ENCODE measurements around the gene TEAD4.

Gene TEAD4

DNA sequence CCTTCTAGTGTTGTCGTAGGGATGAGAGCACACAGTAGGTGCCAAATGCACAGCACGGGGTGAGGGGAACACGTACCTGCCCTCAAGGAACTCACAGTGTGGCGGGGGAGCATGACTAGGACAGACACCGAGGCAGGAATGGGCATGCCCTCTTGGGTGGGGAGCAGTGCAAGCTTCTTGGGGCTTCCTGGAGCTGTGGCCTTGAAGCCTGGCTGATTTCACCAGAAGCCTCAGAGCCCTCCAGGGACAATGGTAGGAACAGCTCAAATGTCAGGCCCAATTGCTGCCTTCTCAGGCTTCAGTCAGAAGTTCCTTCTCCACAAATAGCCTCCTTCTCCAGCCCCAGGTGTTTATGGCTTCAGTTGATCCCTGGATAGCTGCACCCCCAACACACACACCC is 43.4 kb downstream of the TEAD4 start:
- no peak for DNase-seq (ENCODE audit: low read depth, low spot score)

DNA sequence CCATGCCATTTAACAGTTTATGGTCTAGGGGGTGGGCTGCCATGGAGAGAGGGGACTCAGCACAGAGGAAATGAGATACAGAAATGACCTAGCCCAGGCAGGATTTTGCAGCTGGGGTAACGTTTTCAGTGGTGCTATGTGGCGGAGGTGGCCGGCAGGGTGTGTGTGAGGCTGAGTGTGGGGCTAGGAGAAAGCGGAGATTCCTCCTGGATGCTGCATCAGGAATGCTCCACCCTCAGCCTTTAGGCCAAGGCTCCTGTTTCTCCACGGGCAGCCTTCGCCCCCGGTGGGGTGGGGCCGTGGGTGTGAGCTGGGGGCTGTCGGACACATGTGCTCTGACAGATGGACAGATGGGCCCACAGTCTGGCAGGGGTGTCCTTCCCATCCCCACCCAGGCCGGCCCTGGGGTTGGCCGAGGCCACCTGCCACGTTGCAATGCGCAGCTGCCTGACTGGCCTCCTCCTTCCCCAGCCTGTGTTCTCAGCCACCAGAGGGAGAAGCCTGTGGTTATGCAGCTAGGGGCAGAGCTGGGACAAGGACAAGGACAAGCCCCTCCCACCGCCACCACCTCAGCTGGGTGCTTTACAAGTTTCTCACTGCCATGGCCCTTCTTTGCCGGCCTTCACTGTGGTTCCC is 44.3 kb downstream of the TEAD4 start:
- no peak for DNase-seq (ENCODE audit: low read depth, low spot score)

GRCh38 chr12:3004655-3005565 is 45.7 kb downstream of the TEAD4 start:
- DNase-seq (ENCODE audit: low read depth, low spot score): no peak

GRCh38 chr12:3005736-3006135 is 46.5 kb downstream of the TEAD4 start:
- DNase-seq (ENCODE audit: low read depth, low spot score): no peak

- DNase-seq (ENCODE audit: low read depth, low spot score): no peak
Observed at GRCh38 chr12:3009780-3010179, 50.6 kb downstream of the TEAD4 start.

GRCh38 chr12:3010214-3010930 is 51.2 kb downstream of the TEAD4 start:
- no peak for DNase-seq (ENCODE audit: low read depth, low spot score)

DNA sequence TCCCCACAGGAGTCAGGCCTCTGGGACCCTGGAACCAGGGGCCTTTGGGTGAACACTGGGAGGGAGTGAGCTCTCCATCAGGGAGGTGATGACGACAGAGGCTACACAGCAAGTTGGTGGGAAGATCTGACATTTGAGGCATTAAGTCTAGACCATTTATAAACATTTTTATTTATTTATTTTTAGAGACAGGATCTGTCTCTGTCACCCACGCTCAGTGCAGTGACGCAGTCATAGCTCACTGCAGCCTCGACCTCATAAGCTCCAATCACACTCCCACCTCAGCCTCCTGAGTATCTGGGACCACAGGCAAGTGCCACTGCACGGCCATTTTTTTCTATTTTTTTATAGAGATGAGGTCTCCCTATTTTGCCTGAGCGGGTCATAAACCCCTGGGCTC is 53.6 kb downstream of the TEAD4 start:
- no peak for DNase-seq (ENCODE audit: low read depth, low spot score)

DNA sequence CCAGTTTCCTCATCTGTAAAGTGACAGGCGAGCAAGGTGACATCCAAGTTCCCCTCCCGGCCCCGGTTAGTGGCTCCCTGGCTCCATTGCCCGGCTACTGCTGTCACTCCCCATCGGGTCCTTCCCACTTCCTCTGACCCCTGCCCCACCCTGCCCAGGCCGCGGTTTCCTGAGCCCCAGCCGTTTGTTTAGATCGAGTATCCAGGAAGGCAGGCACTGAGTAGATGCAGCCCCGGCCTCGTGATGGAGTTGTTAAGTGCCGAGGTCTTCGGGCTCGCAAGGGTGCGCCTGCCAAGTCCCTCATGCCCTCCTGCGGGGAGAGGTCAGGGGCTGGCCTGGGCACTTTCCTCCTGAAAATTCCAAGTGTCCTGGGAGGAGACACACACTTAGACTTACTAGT is 55.4 kb downstream of the TEAD4 start:
- DNase-seq (ENCODE audit: low read depth, low spot score): no peak

- no peak for DNase-seq (ENCODE audit: low read depth, low spot score)
Observed at GRCh38 chr12:3015356-3015755, 56.2 kb downstream of the TEAD4 start.

DNA sequence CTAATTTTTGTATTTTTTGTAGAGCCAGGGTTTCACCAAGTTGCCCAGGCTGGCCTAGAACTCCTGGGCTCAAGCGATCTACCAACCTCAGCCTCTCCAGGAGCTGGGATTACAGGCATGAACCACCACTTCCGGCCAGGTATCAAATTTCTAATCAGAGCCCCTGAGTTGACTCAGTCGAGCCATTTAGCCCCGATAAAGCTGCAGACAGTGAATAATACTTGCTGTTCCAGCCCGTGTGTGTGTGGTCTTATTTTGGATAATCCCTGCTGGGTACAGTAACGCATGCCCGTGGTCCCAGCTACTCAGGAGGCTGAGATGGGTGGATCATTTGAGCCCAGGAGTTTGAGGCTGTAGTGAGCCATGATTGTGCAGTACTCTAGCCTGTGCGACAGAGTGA is 57.0 kb downstream of the TEAD4 start:
- DNase-seq (ENCODE audit: low read depth, low spot score): no peak

GRCh38 chr12:3017281-3017680 is 58.1 kb downstream of the TEAD4 start:
- DNase-seq (ENCODE audit: low read depth, low spot score): no peak

GRCh38 chr12:3018284-3019004 is 59.2 kb downstream of the TEAD4 start:
- DNase-seq (ENCODE audit: low read depth, low spot score): no peak

DNA sequence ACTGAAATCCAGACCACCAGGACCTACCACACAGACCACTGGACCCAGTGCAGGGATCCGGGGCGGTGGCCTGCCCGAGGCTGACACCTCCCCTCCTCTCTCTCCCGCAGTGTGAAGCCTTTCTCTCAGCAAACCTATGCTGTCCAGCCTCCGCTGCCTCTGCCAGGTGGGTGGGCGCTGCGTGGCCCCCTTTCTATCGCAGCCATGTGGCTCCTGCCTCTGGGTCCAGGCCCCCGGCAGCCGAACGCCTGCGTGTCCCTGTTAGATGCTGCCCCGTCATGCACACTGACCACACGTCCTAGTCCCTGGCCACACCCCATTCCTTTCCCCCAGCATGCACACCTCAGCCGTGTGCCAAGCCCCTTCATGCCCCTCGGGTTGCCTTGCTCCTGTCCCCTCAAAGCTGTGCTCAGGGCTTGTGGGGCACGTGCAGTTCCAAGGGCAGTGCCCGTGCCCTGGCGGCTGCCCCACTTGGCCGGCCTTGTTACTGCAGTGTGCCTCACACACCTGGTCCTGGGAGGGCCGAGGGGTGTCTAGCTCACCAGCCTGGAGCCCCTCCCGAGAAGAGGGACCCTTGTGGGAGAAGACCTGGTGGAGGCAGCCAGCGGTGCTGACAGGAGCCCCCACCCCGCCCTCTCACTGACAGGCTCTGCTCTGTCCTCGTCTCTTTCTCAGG is 59.9 kb downstream of the TEAD4 start:
- DNase-seq (ENCODE audit: low read depth, low spot score): no peak

- no peak for DNase-seq (ENCODE audit: low read depth, low spot score)
Observed at GRCh38 chr12:3020399-3020798, 61.2 kb downstream of the TEAD4 start.

- DNase-seq (ENCODE audit: low read depth, low spot score): no peak
Observed at GRCh38 chr12:3020850-3021435, 61.7 kb downstream of the TEAD4 start.

GRCh38 chr12:3022411-3022810 is 63.2 kb downstream of the TEAD4 start:
- DNase-seq (ENCODE audit: low read depth, low spot score): no peak

DNA sequence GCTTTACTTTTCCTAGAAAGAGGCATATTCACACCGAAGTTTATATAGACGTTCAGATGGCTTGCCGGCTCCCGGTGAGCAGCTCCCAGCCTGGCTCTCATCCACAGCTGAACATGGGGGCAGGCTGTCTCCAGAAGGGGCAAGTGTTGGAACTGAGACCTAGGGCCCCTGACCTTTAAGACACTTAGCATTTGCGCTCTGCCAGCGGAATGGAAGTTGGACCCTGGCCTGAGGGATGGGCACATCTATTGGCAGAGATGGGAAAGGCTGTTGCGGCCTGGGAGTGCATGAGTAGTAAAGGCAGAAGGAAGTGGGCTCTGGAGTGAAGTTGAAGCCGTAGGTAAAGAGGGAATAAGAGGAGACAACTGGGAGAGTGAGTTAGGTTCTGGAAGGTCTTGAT is 63.8 kb downstream of the TEAD4 start:
- DNase-seq (ENCODE audit: low read depth, low spot score): no peak

GRCh38 chr12:3028108-3028507 is 68.9 kb downstream of the TEAD4 start:
- DNase-seq (ENCODE audit: low read depth, low spot score): no peak

GRCh38 chr12:3030821-3031429 is 71.7 kb downstream of the TEAD4 start:
- no peak for DNase-seq (ENCODE audit: low read depth, low spot score)

- DNase-seq (ENCODE audit: low read depth, low spot score): no peak
Observed at GRCh38 chr12:3032161-3032560, 73.0 kb downstream of the TEAD4 start.

All from activated CD4-positive, CD25-positive, alpha-beta regulatory T cell treated with anti-CD3 and anti-CD28 coated beads, Interleukin-2, amount 50 U/mL, for 16 hours (primary cell).